Kidney capillary endothelial cell (primary cell): ENCODE results near the gene CMSS1.
A peak's percentile ranks its signal among the peaks of the same experiment; 100 is the strongest.

Experiments
- DNase-seq: peaks from one replicate; pipeline ENCODE4 v3.0.0-alpha.2; 2018; ENCODE audit warnings: low spot score

CMSS1 gene

GRCh38 chr3:99817437-99818240 is at the start of gene CMSS1:
Gene CMSS1 (plus strand): TSS chr3:99817862.
- DNase-seq: peak; percentile 92

- DNase-seq: no peak
Measured at GRCh38 chr3:99768126-99768525, 49.5 kb upstream of the CMSS1 start.

- DNase-seq: no peak
Measured at GRCh38 chr3:99768808-99769501, 48.7 kb upstream of the CMSS1 start.

- DNase-seq: no peak
Measured at GRCh38 chr3:99772171-99772570, 45.5 kb upstream of the CMSS1 start.

GRCh38 chr3:99772671-99773070 is 45.0 kb upstream of the CMSS1 start:
- DNase-seq: no peak

GRCh38 chr3:99774467-99774866 is 43.2 kb upstream of the CMSS1 start:
- DNase-seq: no peak

GRCh38 chr3:99776516-99777209 is 41.0 kb upstream of the CMSS1 start:
- DNase-seq: no peak

GRCh38 chr3:99777210-99777549 is 40.5 kb upstream of the CMSS1 start:
- DNase-seq: no peak

- DNase-seq: no peak
Measured at GRCh38 chr3:99777708-99778107, 40.0 kb upstream of the CMSS1 start.

GRCh38 chr3:99780749-99781148 is 36.9 kb upstream of the CMSS1 start:
- DNase-seq: no peak

- DNase-seq: no peak
Measured at GRCh38 chr3:99781761-99782160, 35.9 kb upstream of the CMSS1 start.

- no peak for DNase-seq
Measured at GRCh38 chr3:99783011-99783573, 34.6 kb upstream of the CMSS1 start.

- peak; percentile 42 for DNase-seq
Measured at GRCh38 chr3:99789011-99789721, 28.5 kb upstream of the CMSS1 start.

- DNase-seq: no peak
Measured at GRCh38 chr3:99794485-99794884, 23.2 kb upstream of the CMSS1 start.

- no peak for DNase-seq
Measured at GRCh38 chr3:99795573-99795972, 22.1 kb upstream of the CMSS1 start.

GRCh38 chr3:99799422-99799821 is 18.2 kb upstream of the CMSS1 start:
- DNase-seq: no peak

- no peak for DNase-seq
Measured at GRCh38 chr3:99803297-99803696, 14.4 kb upstream of the CMSS1 start.

GRCh38 chr3:99805160-99805559 is 12.5 kb upstream of the CMSS1 start:
- DNase-seq: no peak

- DNase-seq: peak; percentile 63
Measured at GRCh38 chr3:99808163-99808794, 9.4 kb upstream of the CMSS1 start.

- DNase-seq: no peak
Measured at GRCh38 chr3:99809565-99809964, 8.1 kb upstream of the CMSS1 start.

- no peak for DNase-seq
Measured at GRCh38 chr3:99810403-99810802, 7.3 kb upstream of the CMSS1 start.

- no peak for DNase-seq
Measured at GRCh38 chr3:99817047-99817436, 620 bp upstream of the CMSS1 start.
